ENCODE data around the gene ZMIZ1.

GRCh38 chr10:79349766-79350406, 281.1 kb downstream of the ZMIZ1 start:
- TF ChIP-seq CTCF (IDR thresholded peaks at IDR 0.05): no peak
- no peak for TF ChIP-seq POLR2AphosphoS5 (IDR thresholded peaks at IDR 0.05; ENCODE audit: low read depth, low read length)
- no peak for TF ChIP-seq TCF7L2 (IDR thresholded peaks at IDR 0.05; ENCODE audit: low read depth, low read length)
- no peak for TF ChIP-seq REST (IDR thresholded peaks at IDR 0.05; ENCODE audit: insufficient read depth in 1 of 2, low read depth in 2 of 2, low read length in 1 of 2)
